ENCODE data around the gene OXNAD1. TPM values are rescaled to one million over a fixed set of nuclear protein-coding genes. Genes with fewer than 3 reads are reported as not detected.

The OXNAD1 gene
- total and polyA plus RNA-seq, 10 of the 15 experiments (the other 5 are each of a cell fraction or from before 2014, with no cell fraction given): 5.6 to 27.8 (median 16.2) TPM

DNA sequence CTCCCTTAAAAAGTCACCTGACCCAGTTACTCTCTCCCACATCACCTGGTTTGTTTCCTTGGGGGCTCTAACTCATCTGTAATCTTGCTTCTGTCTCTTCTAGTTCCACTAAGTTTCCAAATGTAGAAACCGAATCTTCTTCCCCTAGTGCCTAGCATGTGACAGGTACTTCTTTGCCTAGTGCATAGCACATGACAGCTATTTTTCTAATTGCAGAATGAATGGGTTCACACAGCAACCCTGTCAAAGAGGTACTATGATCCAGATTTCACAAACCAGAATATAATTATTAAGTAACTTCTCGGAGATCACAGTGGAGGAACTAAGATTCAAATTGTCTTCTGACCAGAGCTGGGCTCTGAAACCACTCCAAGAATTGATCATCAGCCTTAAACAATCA lies 7.7 kb upstream of the OXNAD1 start:
- RAD21 ChIA-PET (ENCODE audit: unreplicated experiment): no interaction called here
- H3K4me1 ChIP-seq (ENCODE audit: control insufficient read depth, insufficient read depth, low read length): peaks cover 8% of the 10 kb centered on the region; the same call in 1 of the 2 replicates
- ATAC-seq (no peak), DNase-seq (ENCODE audit: low read depth, low spot score) (no peak), FAIRE-seq (no peak)
- H3K4me2 ChIP-seq (ENCODE audit: control insufficient read depth, insufficient read depth): no peak overlapping the region
- H3K79me2 ChIP-seq (ENCODE audit: control insufficient read depth, insufficient read depth, low read length): no peaks in the 10 kb centered on the region
- H3K9ac ChIP-seq (ENCODE audit: control insufficient read depth, insufficient read depth, low read length): no peak overlapping the region
- WGBS (ENCODE audit: insufficient coverage, insufficient replicate concordance, low lambda C conversion rate, missing lambda C conversion rate): 25% methylated on average over 2 of the region's 2 CpGs
- CTCF ChIA-PET: interaction anchor here (0.9 kb wide), 1 partner anchor 12 kb away, joined by 3 read pairs; no protein-coding TSS in a partner anchor
- in situ Hi-C loops (cut with MboI): no loop called here
- POLR2A ChIA-PET: interaction anchor here (0.5 to 0.6 kb wide), 2 partner anchors 298 to 300 kb away, joined by 3 read pairs; no protein-coding TSS in a partner anchor
- no peak overlapping the region for H3K27ac ChIP-seq (ENCODE audit: control insufficient read depth, insufficient read depth)
- H3K9me3 ChIP-seq (replicated peaks; ENCODE audit: control insufficient read depth, insufficient read depth, low read length): no peaks in the 10 kb centered on the region
- H2AFZ ChIP-seq (ENCODE audit: control insufficient read depth, low read depth, low read length): no peak overlapping the region
- no peak overlapping the region for H3K4me3 ChIP-seq
- TF ChIP-seq NFIC (IDR thresholded peaks at IDR 0.05; ENCODE audit: low read depth, low read length) (no peak), CBX3 (IDR thresholded peaks at IDR 0.05; ENCODE audit: borderline replicate concordance, low read depth) (no peak), NRF1 (conservative IDR thresholded peaks at IDR 0.05; ENCODE audit: low read depth, low read length) (no peak), CHD4 (IDR thresholded peaks at IDR 0.05) (no peak), TCF7 (IDR thresholded peaks at IDR 0.05; ENCODE audit: borderline replicate concordance) (no peak), SP1 (IDR thresholded peaks at IDR 0.05; ENCODE audit: low read depth, low read length) (no peak), RBBP5 (conservative IDR thresholded peaks at IDR 0.05) (no peak), LARP7 (IDR thresholded peaks at IDR 0.05) (no peak), NFYB (IDR thresholded peaks at IDR 0.05; ENCODE audit: insufficient read depth, low read depth, low read length) (no peak)
- TF ChIP-seq, protein P1, sequence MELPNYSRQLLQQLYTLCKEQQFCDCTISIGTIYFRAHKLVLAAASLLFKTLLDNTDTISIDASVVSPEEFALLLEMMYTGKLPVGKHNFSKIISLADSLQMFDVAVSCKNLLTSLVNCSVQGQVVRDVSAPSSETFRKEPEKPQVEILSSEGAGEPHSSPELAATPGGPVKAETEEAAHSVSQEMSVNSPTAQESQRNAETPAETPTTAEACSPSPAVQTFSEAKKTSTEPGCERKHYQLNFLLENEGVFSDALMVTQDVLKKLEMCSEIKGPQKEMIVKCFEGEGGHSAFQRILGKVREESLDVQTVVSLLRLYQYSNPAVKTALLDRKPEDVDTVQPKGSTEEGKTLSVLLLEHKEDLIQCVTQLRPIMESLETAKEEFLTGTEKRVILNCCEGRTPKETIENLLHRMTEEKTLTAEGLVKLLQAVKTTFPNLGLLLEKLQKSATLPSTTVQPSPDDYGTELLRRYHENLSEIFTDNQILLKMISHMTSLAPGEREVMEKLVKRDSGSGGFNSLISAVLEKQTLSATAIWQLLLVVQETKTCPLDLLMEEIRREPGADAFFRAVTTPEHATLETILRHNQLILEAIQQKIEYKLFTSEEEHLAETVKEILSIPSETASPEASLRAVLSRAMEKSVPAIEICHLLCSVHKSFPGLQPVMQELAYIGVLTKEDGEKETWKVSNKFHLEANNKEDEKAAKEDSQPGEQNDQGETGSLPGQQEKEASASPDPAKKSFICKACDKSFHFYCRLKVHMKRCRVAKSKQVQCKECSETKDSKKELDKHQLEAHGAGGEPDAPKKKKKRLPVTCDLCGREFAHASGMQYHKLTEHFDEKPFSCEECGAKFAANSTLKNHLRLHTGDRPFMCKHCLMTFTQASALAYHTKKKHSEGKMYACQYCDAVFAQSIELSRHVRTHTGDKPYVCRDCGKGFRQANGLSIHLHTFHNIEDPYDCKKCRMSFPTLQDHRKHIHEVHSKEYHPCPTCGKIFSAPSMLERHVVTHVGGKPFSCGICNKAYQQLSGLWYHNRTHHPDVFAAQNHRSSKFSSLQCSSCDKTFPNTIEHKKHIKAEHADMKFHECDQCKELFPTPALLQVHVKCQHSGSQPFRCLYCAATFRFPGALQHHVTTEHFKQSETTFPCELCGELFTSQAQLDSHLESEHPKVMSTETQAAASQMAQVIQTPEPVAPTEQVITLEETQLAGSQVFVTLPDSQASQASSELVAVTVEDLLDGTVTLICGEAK (IDR thresholded peaks at IDR 0.05; ENCODE audit: borderline replicate concordance): no peak
- SMC1A ChIA-PET (ENCODE audit: uncharacterized antibody, unreplicated experiment): interaction anchor here (0.6 kb wide), 1 partner anchor 293 kb away, joined by 3 read pairs; no protein-coding TSS in a partner anchor
- H3K27me3 ChIP-seq (replicated peaks in 1 of 2; ENCODE audit: control insufficient read depth in 2 of 2, insufficient read depth in 2 of 2, low read length in 1 of 2): no peaks in the 10 kb centered on the region
- BruUV-seq (replicated peaks): no TSS peak
- H3K36me3 ChIP-seq (ENCODE audit: control insufficient read depth in 2 of 2, insufficient read depth in 2 of 2, low read length in 1 of 2): peaks cover 0 to 2% of the 10 kb centered on the region in 2 experiments; a peak in 1 of 4 replicates
- H4K20me1 ChIP-seq (ENCODE audit: control insufficient read depth, insufficient read depth): no peaks in the 10 kb centered on the region
- intact Hi-C loops (cut with micrococcal nuclease; ENCODE audit: unreplicated experiment): no loop called here
